Measurements from ENCODE around the gene STRA6. TPM values are rescaled to one million over a fixed set of nuclear protein-coding genes. Genes with fewer than 3 reads are reported as not detected.

Gene STRA6
- total and polyA plus RNA-seq, 2 of the 8 experiments (the other 6 are each of a cell fraction or from before 2014, with no cell fraction given) = 9.3 to 14.5 TPM

GRCh38 chr15:74172701-74173379, 29.7 kb downstream of the STRA6 start:
- Histone ChIP-seq H2BK5ac (ENCODE audit: low read depth, low read length) (peak overlapping the region; percentile 30; the same call in 1 of the 2 replicates), H2BK15ac (ENCODE audit: low read length) (0 out of 2 replicates have a peak overlapping the region, but pooled peaks have one; percentile 7), H2BK12ac (ENCODE audit: low read depth, low read length) (peak overlapping the region; percentile 82), H3K9ac (replicated peaks in 1 of 4; ENCODE audit: extremely low read depth in 1 of 4, low read depth in 3 of 4, low read length in 3 of 4) (peak overlapping the region in 1 of 4 experiments; percentile 33; a peak in 1 of 7 replicates), H3K9me3 (ENCODE audit: insufficient read depth in 2 of 2, low read depth in 1 of 2, low read length in 1 of 2) (no peaks in the 10 kb centered on the region), H3K36me3 (ENCODE audit: control insufficient read depth in 2 of 4, insufficient read depth in 4 of 4, low read length in 3 of 4) (no peaks in the 10 kb centered on the region), H3K27me3 (replicated peaks in 1 of 4; ENCODE audit: control insufficient read depth in 3 of 4, extremely low read depth in 1 of 4, insufficient read depth in 3 of 4, low read length in 3 of 4) (no peaks in the 10 kb centered on the region; a peak in 3 of 7 replicates), H4K5ac (ENCODE audit: insufficient read length, low read depth, low read length) (no peak overlapping the region), H3K56ac (replicated peaks; ENCODE audit: insufficient read length, low read depth, low read length) (no peak overlapping the region), H3K27ac (ENCODE audit: low read depth, low read length) (no peak overlapping the region), H3K79me2 (ENCODE audit: control insufficient read depth in 1 of 2, insufficient read depth in 2 of 2, low read length in 2 of 2) (no peaks in the 10 kb centered on the region), H4K20me1 (replicated peaks in 1 of 2; ENCODE audit: control insufficient read depth in 1 of 2, insufficient read depth in 2 of 2, low read length in 2 of 2) (peaks cover 0 to 2% of the 10 kb centered on the region in 2 experiments), H3K18ac (ENCODE audit: extremely low read depth, low read length) (peak overlapping the region; percentile 26; the same call in 1 of the 2 replicates), H2AK5ac (ENCODE audit: low read depth, low read length) (peak overlapping the region; percentile 86), H3K79me1 (ENCODE audit: low read depth, low read length) (no peaks in the 10 kb centered on the region), H2BK120ac (replicated peaks; ENCODE audit: low read depth, low read length) (peak overlapping the region; percentile 30), H3K4me1 (replicated peaks in 1 of 4; ENCODE audit: control insufficient read depth in 3 of 4, insufficient read depth in 4 of 4, low read length in 3 of 4) (peaks cover 0 to 20% (median 12%) of the 10 kb centered on the region in 4 experiments; a peak in 5 of 7 replicates), H4K8ac (ENCODE audit: extremely low read depth, insufficient read depth, low read length) (peak overlapping the region; percentile 53; the same call in 1 of the 2 replicates), H3K4me2 (ENCODE audit: insufficient read depth in 1 of 2, low read depth in 2 of 2, low read length in 2 of 2) (peak overlapping the region in 1 of 2 experiments; percentile 31; a peak in 1 of 4 replicates), H3K4ac (replicated peaks; ENCODE audit: insufficient read length, low read depth, low read length) (peak overlapping the region; percentile 24), H2BK20ac (ENCODE audit: low read length) (peak overlapping the region; percentile 61), H3K4me3 (ENCODE audit: extremely low read depth in 1 of 4, insufficient read depth in 2 of 4, low read depth in 3 of 4, low read length in 4 of 4) (no peak overlapping the region), H3K14ac (ENCODE audit: insufficient read length) (no peak overlapping the region), H2AFZ (ENCODE audit: low read length) (no peak overlapping the region), H4K91ac (replicated peaks; ENCODE audit: insufficient read length, low read length) (peak overlapping the region; percentile 75), H3K23me2 (ENCODE audit: low read depth, low read length) (peaks cover 2% of the 10 kb centered on the region; the same call in 1 of the 2 replicates), H3K23ac (ENCODE audit: insufficient read length) (no peak overlapping the region)
- WGBS, 2 experiments (ENCODE audit: extremely low coverage in 1 of 2, insufficient coverage in 1 of 2, insufficient read length in 1 of 2, insufficient replicate concordance in 2 of 2, low coverage in 1 of 2, low lambda C conversion rate in 2 of 2, missing lambda C conversion rate in 1 of 2) = 72% methylated on average over 13 of the region's 13 CpGs; no CpG with 5 or more reads in 1 of the 2 experiments
- FAIRE-seq (peak; percentile 60), DNase-seq (ENCODE audit: low read depth in 1 of 2, low spot score in 2 of 2) (no peak)
- CTCF ChIA-PET (ENCODE audit: partially characterized antibody) = interaction anchor here (0.7 to 3.3 kb wide), 14 partner anchors 17 to 267 kb away, joined by 3 to 13 read pairs (median 4); partner anchors contain the start of gene STRA6
- no peak for TF ChIP-seq MAFK (IDR thresholded peaks at IDR 0.05; ENCODE audit: low read depth, low read length)
- TF ChIP-seq TCF12 (IDR thresholded peaks at IDR 0.05; ENCODE audit: low read depth, low read length) = no peak
- TF ChIP-seq FOSL1 (IDR thresholded peaks at IDR 0.05; ENCODE audit: insufficient read depth, low read depth, low read length) = no peak
- TF ChIP-seq EP300 (IDR thresholded peaks at IDR 0.05; ENCODE audit: borderline replicate concordance in 1 of 2, low read depth in 2 of 2, low read length in 2 of 2) = no peak
- TF ChIP-seq CHD1 (IDR thresholded peaks at IDR 0.05; ENCODE audit: low read depth, low read length) = no peak
- no peak for TF ChIP-seq SIX5 (IDR thresholded peaks at IDR 0.05; ENCODE audit: low read depth, low read length)
- no peak for TF ChIP-seq NANOG (IDR thresholded peaks at IDR 0.05; ENCODE audit: insufficient read depth, low read depth, low read length, poor library complexity, severe bottlenecking)
- no peak for TF ChIP-seq POU5F1 (IDR thresholded peaks at IDR 0.05; ENCODE audit: low read depth, low read length)
- no peak for TF ChIP-seq HDAC2 (IDR thresholded peaks at IDR 0.05; ENCODE audit: borderline replicate concordance in 1 of 2, low read depth in 2 of 2, low read length in 2 of 2)
- no peak for TF ChIP-seq KDM4A (IDR thresholded peaks at IDR 0.05; ENCODE audit: low read depth, low read length, severe bottlenecking)
- POLR2A ChIA-PET (ENCODE audit: partially characterized antibody) = interaction anchor here (0.7 to 2.7 kb wide), 8 partner anchors 9 to 70 kb away, joined by 3 to 8 read pairs (median 4); no protein-coding TSS in a partner anchor

All from H1 (cell line).